GM21515 (cell line): ENCODE results near the gene NDUFA9.

Experiments used
- ATAC-seq: cut with Tn5 transposase; IDR thresholded peaks from one replicate; pipeline ENCODE4 v1.9.1; 2021; ENCODE audit not compliant: unreplicated experiment

NDUFA9 gene

GRCh38 chr12:4690760-4691159 is 41.8 kb downstream of the NDUFA9 start:
- ATAC-seq, result no peak
